Measurements from ENCODE around the gene FYTTD1.

DNA sequence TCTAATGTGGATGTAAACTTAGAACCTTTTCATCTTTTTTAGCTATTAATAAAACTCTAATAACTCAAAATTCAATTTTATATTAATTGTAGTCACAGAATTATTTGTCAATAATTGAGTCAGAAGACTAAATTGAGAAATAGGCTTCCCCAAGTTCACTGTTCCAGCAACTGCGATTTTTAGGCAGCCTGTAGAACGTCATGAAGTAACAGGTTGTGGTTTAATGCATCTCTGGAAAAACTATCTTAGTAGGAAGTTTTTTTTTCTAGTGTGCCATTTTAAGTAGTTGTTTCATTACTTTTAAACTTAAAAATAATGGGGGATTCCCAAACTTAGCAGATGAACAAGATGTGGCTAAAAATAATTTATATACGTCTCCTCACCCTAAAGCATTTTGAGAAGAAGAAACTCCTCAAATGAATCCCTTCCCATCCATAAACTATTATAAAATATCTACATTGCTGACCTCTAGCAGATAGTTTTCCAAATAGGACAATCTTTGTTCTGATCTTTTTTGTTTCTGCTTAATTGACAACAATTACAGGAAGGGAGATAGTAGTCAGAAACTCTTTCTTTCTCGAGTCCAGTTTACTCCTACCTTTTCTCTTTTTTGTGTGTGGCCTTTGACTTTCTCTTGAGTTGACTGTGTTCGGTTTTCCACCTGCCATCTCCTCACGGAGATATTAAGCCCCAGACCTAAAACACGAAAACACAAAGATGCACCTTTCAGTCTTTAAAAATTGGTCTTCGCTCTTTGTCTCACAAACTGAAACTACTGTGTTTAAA is 84.4 kb downstream of the FYTTD1 start:
- TF ChIP-seq, protein P1, sequence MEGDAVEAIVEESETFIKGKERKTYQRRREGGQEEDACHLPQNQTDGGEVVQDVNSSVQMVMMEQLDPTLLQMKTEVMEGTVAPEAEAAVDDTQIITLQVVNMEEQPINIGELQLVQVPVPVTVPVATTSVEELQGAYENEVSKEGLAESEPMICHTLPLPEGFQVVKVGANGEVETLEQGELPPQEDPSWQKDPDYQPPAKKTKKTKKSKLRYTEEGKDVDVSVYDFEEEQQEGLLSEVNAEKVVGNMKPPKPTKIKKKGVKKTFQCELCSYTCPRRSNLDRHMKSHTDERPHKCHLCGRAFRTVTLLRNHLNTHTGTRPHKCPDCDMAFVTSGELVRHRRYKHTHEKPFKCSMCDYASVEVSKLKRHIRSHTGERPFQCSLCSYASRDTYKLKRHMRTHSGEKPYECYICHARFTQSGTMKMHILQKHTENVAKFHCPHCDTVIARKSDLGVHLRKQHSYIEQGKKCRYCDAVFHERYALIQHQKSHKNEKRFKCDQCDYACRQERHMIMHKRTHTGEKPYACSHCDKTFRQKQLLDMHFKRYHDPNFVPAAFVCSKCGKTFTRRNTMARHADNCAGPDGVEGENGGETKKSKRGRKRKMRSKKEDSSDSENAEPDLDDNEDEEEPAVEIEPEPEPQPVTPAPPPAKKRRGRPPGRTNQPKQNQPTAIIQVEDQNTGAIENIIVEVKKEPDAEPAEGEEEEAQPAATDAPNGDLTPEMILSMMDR (IDR thresholded peaks at IDR 0.05; ENCODE audit: poor library complexity, severe bottlenecking), result no peak
- TF ChIP-seq MXI1 (conservative IDR thresholded peaks at IDR 0.05; ENCODE audit: poor library complexity, severe bottlenecking) (no peak), EZH2 (IDR thresholded peaks at IDR 0.05; ENCODE audit: borderline replicate concordance, insufficient read depth, low read length, poor library complexity, severe bottlenecking) (no peak), POLR2AphosphoS5 (IDR thresholded peaks at IDR 0.05) (no peak), RAD21 (conservative IDR thresholded peaks at IDR 0.05) (no peak)
- TF ChIP-seq, protein P2, sequence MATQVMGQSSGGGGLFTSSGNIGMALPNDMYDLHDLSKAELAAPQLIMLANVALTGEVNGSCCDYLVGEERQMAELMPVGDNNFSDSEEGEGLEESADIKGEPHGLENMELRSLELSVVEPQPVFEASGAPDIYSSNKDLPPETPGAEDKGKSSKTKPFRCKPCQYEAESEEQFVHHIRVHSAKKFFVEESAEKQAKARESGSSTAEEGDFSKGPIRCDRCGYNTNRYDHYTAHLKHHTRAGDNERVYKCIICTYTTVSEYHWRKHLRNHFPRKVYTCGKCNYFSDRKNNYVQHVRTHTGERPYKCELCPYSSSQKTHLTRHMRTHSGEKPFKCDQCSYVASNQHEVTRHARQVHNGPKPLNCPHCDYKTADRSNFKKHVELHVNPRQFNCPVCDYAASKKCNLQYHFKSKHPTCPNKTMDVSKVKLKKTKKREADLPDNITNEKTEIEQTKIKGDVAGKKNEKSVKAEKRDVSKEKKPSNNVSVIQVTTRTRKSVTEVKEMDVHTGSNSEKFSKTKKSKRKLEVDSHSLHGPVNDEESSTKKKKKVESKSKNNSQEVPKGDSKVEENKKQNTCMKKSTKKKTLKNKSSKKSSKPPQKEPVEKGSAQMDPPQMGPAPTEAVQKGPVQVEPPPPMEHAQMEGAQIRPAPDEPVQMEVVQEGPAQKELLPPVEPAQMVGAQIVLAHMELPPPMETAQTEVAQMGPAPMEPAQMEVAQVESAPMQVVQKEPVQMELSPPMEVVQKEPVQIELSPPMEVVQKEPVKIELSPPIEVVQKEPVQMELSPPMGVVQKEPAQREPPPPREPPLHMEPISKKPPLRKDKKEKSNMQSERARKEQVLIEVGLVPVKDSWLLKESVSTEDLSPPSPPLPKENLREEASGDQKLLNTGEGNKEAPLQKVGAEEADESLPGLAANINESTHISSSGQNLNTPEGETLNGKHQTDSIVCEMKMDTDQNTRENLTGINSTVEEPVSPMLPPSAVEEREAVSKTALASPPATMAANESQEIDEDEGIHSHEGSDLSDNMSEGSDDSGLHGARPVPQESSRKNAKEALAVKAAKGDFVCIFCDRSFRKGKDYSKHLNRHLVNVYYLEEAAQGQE (IDR thresholded peaks at IDR 0.05; ENCODE audit: borderline replicate concordance), result no peak

All from neural cell (in vitro differentiated cells).